ENCODE measurements around the gene NR3C2.
"Not testable (repeated sequence)": the region's sequence is repeated elsewhere in the genome, so short reads cannot be mapped to it uniquely, and the experiment has no call there.

Gene NR3C2

GRCh38 chr4:148369919-148370318 is 72.3 kb downstream of the NR3C2 start:
- no peak for DNase-seq

- no peak for DNase-seq
Measured at GRCh38 chr4:148367756-148368155, 74.5 kb downstream of the NR3C2 start.

GRCh38 chr4:148366251-148366650 is 76.0 kb downstream of the NR3C2 start:
- no peak for DNase-seq

- no peak for DNase-seq
Measured at GRCh38 chr4:148364525-148364924, 77.7 kb downstream of the NR3C2 start.

- no peak for DNase-seq
Measured at GRCh38 chr4:148359769-148360168, 82.4 kb downstream of the NR3C2 start.

- DNase-seq = peak in 1 of 56 donors; percentile 11
Measured at GRCh38 chr4:148355442-148356123, 86.6 kb downstream of the NR3C2 start.

GRCh38 chr4:148354186-148354585 is 88.0 kb downstream of the NR3C2 start:
- no peak for DNase-seq

- no peak for DNase-seq
Measured at GRCh38 chr4:148353571-148353970, 88.6 kb downstream of the NR3C2 start.

- DNase-seq = no peak
Measured at GRCh38 chr4:148349153-148349552, 93.1 kb downstream of the NR3C2 start.

- no peak for DNase-seq
Measured at GRCh38 chr4:148346657-148347056, 95.6 kb downstream of the NR3C2 start.

- DNase-seq = no peak
Measured at GRCh38 chr4:148345509-148345908, 96.7 kb downstream of the NR3C2 start.

GRCh38 chr4:148344941-148345340 is 97.3 kb downstream of the NR3C2 start:
- no peak for DNase-seq

- DNase-seq = peak in 1 of 56 donors; percentile 2
Measured at GRCh38 chr4:148344352-148344751, 97.9 kb downstream of the NR3C2 start.

- DNase-seq = no peak
Measured at GRCh38 chr4:148341980-148342800, 100.0 kb downstream of the NR3C2 start.

- DNase-seq = no peak
Measured at GRCh38 chr4:148335133-148335532, 107.1 kb downstream of the NR3C2 start.

GRCh38 chr4:148333265-148333664 is 108.9 kb downstream of the NR3C2 start:
- no peak for DNase-seq

GRCh38 chr4:148332486-148332885 is 109.7 kb downstream of the NR3C2 start:
- no peak for DNase-seq

GRCh38 chr4:148330724-148331123 is 111.5 kb downstream of the NR3C2 start:
- DNase-seq = no peak

GRCh38 chr4:148330161-148330560 is 112.1 kb downstream of the NR3C2 start:
- DNase-seq = no peak

GRCh38 chr4:148329751-148330150 is 112.5 kb downstream of the NR3C2 start:
- DNase-seq = no peak

GRCh38 chr4:148327683-148328082 is 114.5 kb downstream of the NR3C2 start:
- DNase-seq = no peak

- not testable (repeated sequence) for DNase-seq
Measured at GRCh38 chr4:148323316-148323715, 118.9 kb downstream of the NR3C2 start.

- no peak for DNase-seq
Measured at GRCh38 chr4:148315049-148315448, 127.2 kb downstream of the NR3C2 start.
